ENCODE results near the gene ALDH1A1.

- TF ChIP-seq CTCF (IDR thresholded peaks at IDR 0.05; ENCODE audit: control extremely low read depth in 1 of 3, insufficient read depth in 1 of 3, low read depth in 1 of 3, low read length in 3 of 3), result no peak
- no peak for TF ChIP-seq POLR2A (IDR thresholded peaks at IDR 0.05; ENCODE audit: control extremely low read depth in 1 of 2, low read depth in 2 of 2, low read length in 2 of 2)
- TF ChIP-seq SP1 (IDR thresholded peaks at IDR 0.05; ENCODE audit: low read depth, low read length), result no peak
- no peak for TF ChIP-seq JUND (IDR thresholded peaks at IDR 0.05; ENCODE audit: low read length)
- no peak for TF ChIP-seq SIN3A (conservative IDR thresholded peaks at IDR 0.05 in 1 of 2, IDR thresholded peaks at IDR 0.05 in 1 of 2; ENCODE audit: low read depth in 1 of 2, low read length in 2 of 2)
Measured at GRCh38 chr9:72949244-72949582, 3.6 kb downstream of the ALDH1A1 start.

Measured in H1 (cell line).